GM19328 (cell line): Measurements from ENCODE around the gene NEK6.

Experiments
- ATAC-seq: cut with Tn5 transposase; IDR thresholded peaks from one replicate; pipeline ENCODE4 v1.9.1; 2021; ENCODE audit warnings: mild to moderate bottlenecking, moderate library complexity; ENCODE audit not compliant: unreplicated experiment

NEK6 gene

GRCh38 chr9:124339603-124340146 is 81.9 kb downstream of the NEK6 start:
- ATAC-seq: no peak

GRCh38 chr9:124340219-124341069 is 82.7 kb downstream of the NEK6 start:
- ATAC-seq: no peak

GRCh38 chr9:124341455-124342170 is 83.9 kb downstream of the NEK6 start:
- ATAC-seq: no peak

- no peak for ATAC-seq
These were observed 84.6 kb downstream of the NEK6 start for GRCh38 chr9:124342402-124342775.

GRCh38 chr9:124342776-124343485 is 85.2 kb downstream of the NEK6 start:
- ATAC-seq: no peak

- no peak for ATAC-seq
These were observed 86.0 kb downstream of the NEK6 start for GRCh38 chr9:124343533-124344290.

- ATAC-seq: no peak
These were observed 86.7 kb downstream of the NEK6 start for GRCh38 chr9:124344291-124345050.

GRCh38 chr9:124345063-124345462 is 87.3 kb downstream of the NEK6 start:
- no peak for ATAC-seq

- no peak for ATAC-seq
These were observed 88.1 kb downstream of the NEK6 start for GRCh38 chr9:124345751-124346281.

GRCh38 chr9:124346347-124347163 is 88.8 kb downstream of the NEK6 start:
- no peak for ATAC-seq

- no peak for ATAC-seq
These were observed 89.6 kb downstream of the NEK6 start for GRCh38 chr9:124347206-124347967.

- no peak for ATAC-seq
These were observed 90.2 kb downstream of the NEK6 start for GRCh38 chr9:124347968-124348358.

- no peak for ATAC-seq
These were observed 90.6 kb downstream of the NEK6 start for GRCh38 chr9:124348363-124348762.

GRCh38 chr9:124348831-124349230 is 91.1 kb downstream of the NEK6 start:
- no peak for ATAC-seq

GRCh38 chr9:124349267-124349666 is 91.5 kb downstream of the NEK6 start:
- no peak for ATAC-seq

GRCh38 chr9:124349675-124350493 is 92.1 kb downstream of the NEK6 start:
- no peak for ATAC-seq
